GM19240 (cell line): ENCODE results near the gene UBTD1.

Source experiments
- DNase-seq: peaks from one replicate; pipeline ENCODE4 v3.0.0; 2011; ENCODE audit warnings: low spot score; ENCODE audit not compliant: insufficient read length

UBTD1 gene

GRCh38 chr10:97618285-97618684, 119.6 kb downstream of the UBTD1 start:
- no peak for DNase-seq

- DNase-seq, result no peak
These were observed 120.0 kb downstream of the UBTD1 start for GRCh38 chr10:97618733-97619132.
